Measurements from ENCODE around the gene HEATR1. TPM values are rescaled to one million over a fixed set of nuclear protein-coding genes. Genes with fewer than 3 reads are reported as not detected.
"Not testable (repeated sequence)": the region's sequence is repeated elsewhere in the genome, so short reads cannot be mapped to it uniquely, and the experiment has no call there.

The HEATR1 gene
- total RNA-seq, 1 experiment from 2014 or later, result 68.3 TPM

- ATAC-seq (no peak), DNase-seq (ENCODE audit: low read depth, low spot score) (no peak)
- Histone ChIP-seq H3K9ac (ENCODE audit: low read length) (no peak overlapping the region), H3K4me1 (ENCODE audit: control insufficient read depth in 1 of 2, insufficient read depth in 2 of 2, low read length in 2 of 2) (no peaks in the 10 kb centered on the region), H3K27me3 (ENCODE audit: insufficient read depth, low read length) (no peaks in the 10 kb centered on the region), H3K4me2 (ENCODE audit: low read length) (no peak overlapping the region), H3K9me2 (ENCODE audit: insufficient read depth) (no peaks in the 10 kb centered on the region), H4K20me1 (ENCODE audit: insufficient read depth) (no peaks in the 10 kb centered on the region; the same call in 1 of the 2 replicates), H3K79me2 (ENCODE audit: insufficient read depth, low read length) (peaks cover 43% of the 10 kb centered on the region), H3K4me3 (replicated peaks in 1 of 2; ENCODE audit: low read depth in 1 of 2, low read length in 2 of 2) (no peak overlapping the region), H3K36me3 (ENCODE audit: control insufficient read depth in 1 of 2, insufficient read depth in 2 of 2, low read length in 2 of 2) (peaks cover 60 to 61% of the 10 kb centered on the region in 2 experiments), H2AFZ (ENCODE audit: low read depth, low read length, poor library complexity, severe bottlenecking) (no peak overlapping the region), H3K9me3 (ENCODE audit: control insufficient read depth in 1 of 2, insufficient read depth in 1 of 2, low read depth in 1 of 2, low read length in 2 of 2) (no peaks in the 10 kb centered on the region), H3K27ac (ENCODE audit: low read depth, low read length) (no peak overlapping the region)
- ChIA-PET POLR2A (no interaction called here), RAD21 (ENCODE audit: low non-redundant PET in 1 of 2, low total read pairs in 2 of 2, uncharacterized antibody in 2 of 2, unreplicated experiment in 2 of 2) (no interaction called here), CTCF (no interaction called here)
- no TSS peak for BruUV-seq (replicated peaks)
- intact Hi-C loops (cut with micrococcal nuclease), result no loop called here
- TF ChIP-seq YY1 (IDR thresholded peaks at IDR 0.05; ENCODE audit: extremely low read depth, insufficient replicate concordance, low read depth, low read length) (no peak), EZH2 (IDR thresholded peaks at IDR 0.05) (no peak), ZBTB33 (IDR thresholded peaks at IDR 0.05; ENCODE audit: extremely low read depth, insufficient replicate concordance, low read length) (no peak), SP1 (IDR thresholded peaks at IDR 0.05; ENCODE audit: low read depth) (no peak)
Measured at GRCh38 chr1:236589531-236589930, 14.8 kb downstream of the HEATR1 start.

- ATAC-seq (no peak), DNase-seq (ENCODE audit: low read depth, low spot score) (no peak)
- H4K20me1 ChIP-seq (ENCODE audit: insufficient read depth), result peaks cover 3% of the 10 kb centered on the region; the same call in 1 of the 2 replicates
- ChIA-PET CTCF (no interaction called here), RAD21 (ENCODE audit: low non-redundant PET in 1 of 2, low total read pairs in 2 of 2, uncharacterized antibody in 2 of 2, unreplicated experiment in 2 of 2) (no interaction called here), POLR2A (no interaction called here)
- H3K9me3 ChIP-seq (ENCODE audit: control insufficient read depth in 1 of 2, insufficient read depth in 1 of 2, low read depth in 1 of 2, low read length in 2 of 2), result no peaks in the 10 kb centered on the region
- no peak overlapping the region for H3K27ac ChIP-seq (ENCODE audit: low read depth, low read length)
- BruUV-seq (replicated peaks), result no TSS peak
- no peak overlapping the region for H3K4me2 ChIP-seq (ENCODE audit: low read length)
- H3K9me2 ChIP-seq (ENCODE audit: insufficient read depth), result no peaks in the 10 kb centered on the region
- H3K36me3 ChIP-seq (ENCODE audit: control insufficient read depth in 1 of 2, insufficient read depth in 2 of 2, low read length in 2 of 2), result peaks cover 46 to 68% of the 10 kb centered on the region in 2 experiments
- no peak overlapping the region for H3K4me3 ChIP-seq (replicated peaks in 1 of 2; ENCODE audit: low read depth in 1 of 2, low read length in 2 of 2)
- H3K9ac ChIP-seq (ENCODE audit: low read length), result no peak overlapping the region
- H3K79me2 ChIP-seq (ENCODE audit: insufficient read depth, low read length), result 0 out of 2 replicates have a peak, but pooled peaks cover 3% of the 10 kb centered on the region
- no peak overlapping the region for H2AFZ ChIP-seq (ENCODE audit: low read depth, low read length, poor library complexity, severe bottlenecking)
- H3K27me3 ChIP-seq (ENCODE audit: insufficient read depth, low read length), result no peaks in the 10 kb centered on the region
- H3K4me1 ChIP-seq (ENCODE audit: control insufficient read depth in 1 of 2, insufficient read depth in 2 of 2, low read length in 2 of 2), result no peaks in the 10 kb centered on the region
- TF ChIP-seq SRF (IDR thresholded peaks at IDR 0.05; ENCODE audit: low read depth) (no peak), YY1 (IDR thresholded peaks at IDR 0.05; ENCODE audit: extremely low read depth, insufficient replicate concordance, low read depth, low read length) (no peak)
- intact Hi-C loops (cut with micrococcal nuclease), result no loop called here
Measured at GRCh38 chr1:236581528-236581927, 22.8 kb downstream of the HEATR1 start.

GRCh38 chr1:236580404-236580803 is 23.9 kb downstream of the HEATR1 start:
- POLR2A ChIA-PET; H3K4me2 ChIP-seq (ENCODE audit: low read length); H3K9ac ChIP-seq (ENCODE audit: low read length); H3K4me3 ChIP-seq (replicated peaks in 1 of 2; ENCODE audit: low read depth in 1 of 2, low read length in 2 of 2); CTCF ChIA-PET; H4K20me1 ChIP-seq (ENCODE audit: insufficient read depth); H2AFZ ChIP-seq (ENCODE audit: low read depth, low read length, poor library complexity, severe bottlenecking); intact Hi-C loops (cut with micrococcal nuclease); BruUV-seq (replicated peaks); H3K27ac ChIP-seq (ENCODE audit: low read depth, low read length); H3K9me2 ChIP-seq (ENCODE audit: insufficient read depth); ATAC-seq; H3K79me2 ChIP-seq (ENCODE audit: insufficient read depth, low read length); H3K9me3 ChIP-seq (ENCODE audit: control insufficient read depth in 1 of 2, insufficient read depth in 1 of 2, low read depth in 1 of 2, low read length in 2 of 2); H3K4me1 ChIP-seq (ENCODE audit: control insufficient read depth in 1 of 2, insufficient read depth in 2 of 2, low read length in 2 of 2); RAD21 ChIA-PET (ENCODE audit: low non-redundant PET in 1 of 2, low total read pairs in 2 of 2, uncharacterized antibody in 2 of 2, unreplicated experiment in 2 of 2); H3K27me3 ChIP-seq (ENCODE audit: insufficient read depth, low read length); DNase-seq (ENCODE audit: low read depth, low spot score): not testable (repeated sequence)
- H3K36me3 ChIP-seq (ENCODE audit: control insufficient read depth in 1 of 2, insufficient read depth in 2 of 2, low read length in 2 of 2), result peaks cover 49 to 71% of the 10 kb centered on the region in 2 experiments

Data from HCT116 (cell line).